Cardiac fibroblast (primary cell): Measurements from ENCODE around the gene CHURC1.

Experiments used
- DNase-seq, 2 donors: peaks; one replicate each; pipeline versions ENCODE4 v3.0.0 to v3.0.0-alpha.2; 2010; ENCODE audit warnings: low read depth in 2 of 2
- H3K4me3 ChIP-seq, 2 donors: replicated peaks in 1 of 2; 1 replicate in 1 of 2; 2 replicates in 1 of 2; pipeline ENCODE4 v1.5.1; 2011; ENCODE audit warnings: low read depth in 2 of 2, low read length in 2 of 2, mild to moderate bottlenecking in 2 of 2, moderate library complexity in 1 of 2
- TF ChIP-seq, protein P1 (sequence below): IDR thresholded peaks from one replicate; pipeline ENCODE4 v1.5.1; 2011; ENCODE audit warnings: low read depth, mild to moderate bottlenecking, low read length, inconsistent platforms

Gene CHURC1

DNA sequence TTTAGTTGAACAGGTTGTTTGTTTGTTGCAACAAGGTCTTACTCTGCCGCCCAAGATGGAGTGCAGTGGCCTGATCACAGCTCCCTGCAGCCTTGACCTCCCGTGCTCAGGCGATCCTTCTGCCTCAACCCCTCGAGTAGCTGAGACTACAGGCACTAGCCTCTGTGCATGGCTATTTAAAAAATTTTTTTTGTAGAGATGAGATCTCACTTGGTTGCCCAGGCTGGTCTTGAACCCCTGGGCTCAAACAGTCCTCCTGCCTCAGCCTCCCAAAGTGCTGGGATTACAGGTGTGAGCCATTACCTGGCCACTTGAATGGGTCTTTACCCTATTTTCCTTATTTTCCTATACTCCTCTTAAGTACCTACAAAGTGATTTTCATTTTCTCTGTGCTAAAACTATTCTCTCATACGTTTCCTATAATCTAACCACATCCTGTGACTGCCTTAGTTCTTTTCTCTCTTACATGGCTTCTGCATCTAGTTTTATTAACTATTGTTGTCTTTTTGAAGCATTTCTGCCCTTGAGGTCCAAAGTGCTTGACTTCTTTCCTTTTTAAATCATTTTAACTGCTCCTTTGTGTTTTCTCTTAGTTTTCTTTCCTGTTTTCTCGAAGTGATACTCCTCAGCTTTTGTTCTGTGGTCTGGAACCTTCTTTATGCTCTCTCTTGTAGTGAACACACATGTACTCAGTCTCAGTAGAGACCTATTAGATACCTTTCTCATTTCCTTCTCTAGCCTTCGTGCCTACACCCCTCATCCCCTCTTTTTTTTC is 14.2 kb downstream of the CHURC1 start:
- no peak for DNase-seq
- no peak overlapping the region for H3K4me3 ChIP-seq
- TF ChIP-seq, protein P1, sequence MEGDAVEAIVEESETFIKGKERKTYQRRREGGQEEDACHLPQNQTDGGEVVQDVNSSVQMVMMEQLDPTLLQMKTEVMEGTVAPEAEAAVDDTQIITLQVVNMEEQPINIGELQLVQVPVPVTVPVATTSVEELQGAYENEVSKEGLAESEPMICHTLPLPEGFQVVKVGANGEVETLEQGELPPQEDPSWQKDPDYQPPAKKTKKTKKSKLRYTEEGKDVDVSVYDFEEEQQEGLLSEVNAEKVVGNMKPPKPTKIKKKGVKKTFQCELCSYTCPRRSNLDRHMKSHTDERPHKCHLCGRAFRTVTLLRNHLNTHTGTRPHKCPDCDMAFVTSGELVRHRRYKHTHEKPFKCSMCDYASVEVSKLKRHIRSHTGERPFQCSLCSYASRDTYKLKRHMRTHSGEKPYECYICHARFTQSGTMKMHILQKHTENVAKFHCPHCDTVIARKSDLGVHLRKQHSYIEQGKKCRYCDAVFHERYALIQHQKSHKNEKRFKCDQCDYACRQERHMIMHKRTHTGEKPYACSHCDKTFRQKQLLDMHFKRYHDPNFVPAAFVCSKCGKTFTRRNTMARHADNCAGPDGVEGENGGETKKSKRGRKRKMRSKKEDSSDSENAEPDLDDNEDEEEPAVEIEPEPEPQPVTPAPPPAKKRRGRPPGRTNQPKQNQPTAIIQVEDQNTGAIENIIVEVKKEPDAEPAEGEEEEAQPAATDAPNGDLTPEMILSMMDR = no peak

DNA sequence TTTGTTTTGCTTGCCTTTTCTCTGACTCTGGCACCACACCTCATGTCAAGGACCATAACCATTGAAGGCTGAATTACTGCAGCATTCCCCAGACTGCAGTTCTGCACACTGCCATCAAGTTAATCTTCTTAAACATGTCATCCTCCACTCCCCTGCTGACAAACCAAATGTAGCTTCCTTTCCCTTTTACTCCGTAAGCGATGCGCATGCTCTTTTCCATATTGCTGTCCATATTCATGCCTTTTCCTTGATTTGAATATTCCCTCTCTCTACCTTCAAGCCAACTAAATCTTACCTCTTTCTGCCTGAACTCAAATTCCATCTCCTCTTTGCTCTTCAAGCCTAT is 14.7 kb downstream of the CHURC1 start:
- DNase-seq = no peak
- no peak overlapping the region for H3K4me3 ChIP-seq
- TF ChIP-seq, protein P1 = no peak

DNA sequence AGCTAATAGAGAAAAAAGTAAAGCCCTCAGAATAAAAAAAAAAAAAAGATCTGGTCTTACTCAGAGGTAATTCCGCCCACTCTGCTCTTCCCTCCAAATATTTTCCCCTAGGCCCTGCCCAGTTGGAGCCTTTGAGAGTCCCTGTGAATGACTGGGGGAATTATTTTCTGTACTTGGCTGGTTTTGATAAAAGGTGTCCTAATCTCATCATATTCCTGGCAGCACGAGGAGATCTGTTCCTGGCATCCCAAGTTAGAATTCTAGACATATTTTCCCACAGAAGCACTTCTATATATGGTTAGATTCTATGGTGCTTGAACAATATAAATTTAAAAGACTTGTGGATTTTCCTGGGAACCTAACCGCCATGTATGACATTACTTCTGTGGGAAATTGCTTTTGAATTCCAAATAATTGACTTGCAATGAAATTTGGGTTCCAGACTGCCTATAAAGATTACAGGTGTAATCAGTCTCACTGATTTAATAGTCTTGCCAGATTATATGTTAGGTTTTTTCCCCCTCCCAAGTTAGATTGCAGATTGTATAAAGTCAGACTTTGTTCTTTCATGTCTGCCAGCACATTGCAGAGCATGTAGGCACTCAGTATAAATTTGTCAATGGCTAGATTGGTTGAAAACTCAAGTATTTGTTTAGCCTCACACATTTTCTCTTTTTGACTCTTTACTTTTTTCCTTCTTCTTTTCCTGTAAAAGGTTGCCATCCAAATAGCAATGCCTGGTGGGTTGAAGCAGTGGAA is 16.0 kb downstream of the CHURC1 start:
- no peak overlapping the region for H3K4me3 ChIP-seq
- TF ChIP-seq, protein P1 = no peak
- peak in 1 of 2 donors; percentile 48 for DNase-seq

DNA sequence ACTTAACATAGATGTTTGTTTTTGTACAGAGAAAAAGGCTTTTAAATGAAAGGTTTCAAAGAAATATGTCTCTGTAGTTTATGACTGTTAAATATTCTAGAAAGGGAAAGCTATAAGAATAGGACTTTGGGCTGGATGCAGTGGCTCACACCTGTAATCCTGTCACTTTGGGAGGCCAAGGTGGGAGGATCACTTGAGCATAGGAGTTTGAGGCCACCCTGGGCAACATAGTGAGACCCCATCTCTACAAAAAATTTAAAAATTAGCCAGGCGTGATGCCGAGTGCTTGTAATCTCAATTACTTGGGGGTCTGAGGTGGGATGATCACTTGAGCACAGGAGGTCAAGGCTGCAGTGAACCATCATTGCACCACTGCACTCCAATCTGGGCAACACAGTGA is 16.9 kb downstream of the CHURC1 start:
- TF ChIP-seq, protein P1 = no peak
- DNase-seq = no peak
- H3K4me3 ChIP-seq = no peak overlapping the region

DNA sequence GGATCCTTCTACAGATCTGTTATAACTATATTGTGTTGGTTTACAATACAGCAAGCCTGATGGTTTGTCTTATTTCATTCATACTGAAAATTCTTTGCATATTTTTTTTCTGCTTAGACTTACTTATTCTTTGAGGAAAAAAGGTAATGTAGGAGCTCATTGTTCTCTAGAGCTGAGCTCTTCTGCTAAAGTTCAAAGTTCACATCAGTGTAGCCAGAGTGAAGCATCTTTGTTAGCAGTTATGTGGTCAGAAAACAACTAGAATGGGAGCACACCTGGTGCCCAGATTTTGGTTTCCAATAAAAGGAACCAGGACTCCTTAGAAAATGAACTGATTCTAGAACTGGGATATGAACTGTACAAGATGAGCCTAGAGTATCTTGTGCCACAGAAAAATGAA is 18.0 kb downstream of the CHURC1 start:
- DNase-seq = no peak
- TF ChIP-seq, protein P1 = no peak
- no peak overlapping the region for H3K4me3 ChIP-seq

DNA sequence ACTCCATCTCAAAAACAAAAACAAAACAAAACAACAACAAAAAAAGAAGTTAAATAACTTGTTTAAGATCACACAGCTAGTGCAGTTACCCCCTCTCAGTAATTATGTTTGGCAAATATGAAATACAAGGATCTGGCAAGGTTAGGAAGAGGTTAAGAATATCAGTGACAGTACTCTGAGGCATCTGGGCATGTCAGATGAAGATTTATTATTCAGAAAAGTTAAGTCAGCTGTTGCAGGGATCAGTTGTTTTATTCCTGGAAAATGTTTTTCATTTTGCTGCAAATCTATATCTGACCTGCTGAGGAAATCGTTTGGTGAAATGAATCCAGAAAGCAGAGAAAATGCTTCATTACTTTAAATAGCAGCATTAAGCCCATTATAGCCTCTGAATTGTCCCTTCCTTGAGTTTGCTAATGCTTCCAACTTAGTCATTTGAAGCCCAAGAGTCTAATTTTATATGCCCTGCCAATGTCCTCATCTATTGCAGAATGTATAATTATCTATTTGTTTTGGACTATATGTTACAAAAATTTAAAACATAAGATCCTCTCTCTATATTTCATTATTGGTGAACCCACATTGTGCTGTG is 20.2 kb downstream of the CHURC1 start:
- TF ChIP-seq, protein P1 = no peak

More for the DNA sequence above, 20.2 kb downstream of the CHURC1 start:
- DNase-seq = no peak
- H3K4me3 ChIP-seq = no peak overlapping the region
